ENCODE measurements around the gene RHOC. TPM values are rescaled to one million over a fixed set of nuclear protein-coding genes. Genes with fewer than 3 reads are reported as not detected.
A peak's percentile ranks its signal among the peaks of the same experiment; 100 is the strongest.

The RHOC gene
- total RNA-seq, 2 donors from 2014 or later: 168 to 171 TPM

- H3K27me3 ChIP-seq (ENCODE audit: control insufficient read depth, insufficient read depth, low read length, poor library complexity, severe bottlenecking): no peaks in the 10 kb centered on the region
- H3K4me1 ChIP-seq (ENCODE audit: control insufficient read depth, insufficient read depth, low read length): no peaks in the 10 kb centered on the region
- Mint-ChIP-seq H3K36me3 (ENCODE audit: low read depth) (peaks cover 48% of the 10 kb centered on the region), H3K4me1 (peaks cover 9% of the 10 kb centered on the region), H3K27ac (peak overlapping the region; percentile 49), H3K9me3 (no peaks in the 10 kb centered on the region), H3K4me3 (no peak overlapping the region), H3K27me3 (ENCODE audit: insufficient read depth) (no peaks in the 10 kb centered on the region)
- H3K36me3 ChIP-seq (ENCODE audit: control insufficient read depth, insufficient read depth, low read length): peaks cover 36% of the 10 kb centered on the region
- no peak overlapping the region for H3K27ac ChIP-seq (ENCODE audit: low read depth, low read length)
- no peak overlapping the region for H3K9ac ChIP-seq (ENCODE audit: extremely low read depth, low read length, poor library complexity, severe bottlenecking)
- DNase-seq: no peak
- H3K4me3 ChIP-seq (ENCODE audit: low read length): no peak overlapping the region
- 96 to 98% methylated on average over 9 to 13 of the region's 13 CpGs for WGBS, 2 experiments (ENCODE audit: insufficient coverage in 1 of 2, insufficient read length in 1 of 2)
- no peak for TF ChIP-seq CTCF (conservative IDR thresholded peaks at IDR 0.05)
- no peaks in the 10 kb centered on the region for H3K9me3 ChIP-seq (ENCODE audit: control insufficient read depth, low read length)
These were observed 19.0 kb downstream of the RHOC start for GRCh38 chr1:112687785-112688496.

GRCh38 chr1:112687361-112687760, 19.6 kb downstream of the RHOC start:
- DNase-seq: no peak
- 89 to 94% methylated on average over 4 of the region's 4 CpGs for WGBS, 2 experiments (ENCODE audit: insufficient coverage in 1 of 2, insufficient read length in 1 of 2)
- Histone ChIP-seq H3K36me3 (ENCODE audit: control insufficient read depth, insufficient read depth, low read length) (peaks cover 33% of the 10 kb centered on the region), H3K27ac (ENCODE audit: low read depth, low read length) (no peak overlapping the region), H3K9ac (ENCODE audit: extremely low read depth, low read length, poor library complexity, severe bottlenecking) (no peak overlapping the region), H3K9me3 (ENCODE audit: control insufficient read depth, low read length) (no peaks in the 10 kb centered on the region), H3K4me1 (ENCODE audit: control insufficient read depth, insufficient read depth, low read length) (no peaks in the 10 kb centered on the region), H3K27me3 (ENCODE audit: control insufficient read depth, insufficient read depth, low read length, poor library complexity, severe bottlenecking) (no peaks in the 10 kb centered on the region), H3K4me3 (ENCODE audit: low read length) (no peak overlapping the region)
- Mint-ChIP-seq H3K36me3 (ENCODE audit: low read depth) (peaks cover 47% of the 10 kb centered on the region), H3K4me1 (peaks cover 9% of the 10 kb centered on the region), H3K27ac (no peak overlapping the region), H3K4me3 (no peak overlapping the region), H3K27me3 (ENCODE audit: insufficient read depth) (no peaks in the 10 kb centered on the region), H3K9me3 (no peaks in the 10 kb centered on the region)
- TF ChIP-seq CTCF (conservative IDR thresholded peaks at IDR 0.05): no peak

- Histone ChIP-seq H3K9ac (ENCODE audit: extremely low read depth, low read length, poor library complexity, severe bottlenecking) (no peak overlapping the region), H3K27ac (ENCODE audit: low read depth, low read length) (no peak overlapping the region), H3K4me1 (ENCODE audit: control insufficient read depth, insufficient read depth, low read length) (no peaks in the 10 kb centered on the region), H3K36me3 (ENCODE audit: control insufficient read depth, insufficient read depth, low read length) (peaks cover 31% of the 10 kb centered on the region), H3K9me3 (ENCODE audit: control insufficient read depth, low read length) (no peaks in the 10 kb centered on the region), H3K4me3 (ENCODE audit: low read length) (no peak overlapping the region), H3K27me3 (ENCODE audit: control insufficient read depth, insufficient read depth, low read length, poor library complexity, severe bottlenecking) (no peaks in the 10 kb centered on the region)
- Mint-ChIP-seq H3K4me3 (no peak overlapping the region), H3K4me1 (peaks cover 7% of the 10 kb centered on the region), H3K9me3 (no peaks in the 10 kb centered on the region), H3K36me3 (ENCODE audit: low read depth) (peaks cover 45% of the 10 kb centered on the region), H3K27me3 (ENCODE audit: insufficient read depth) (no peaks in the 10 kb centered on the region), H3K27ac (no peak overlapping the region)
- no peak for DNase-seq
- 88 to 91% methylated on average over 2 to 4 of the region's 4 CpGs for WGBS, 2 experiments (ENCODE audit: insufficient coverage in 1 of 2, insufficient read length in 1 of 2)
- TF ChIP-seq CTCF (conservative IDR thresholded peaks at IDR 0.05): no peak
These were observed 20.1 kb downstream of the RHOC start for GRCh38 chr1:112686835-112687234.
